Sigmoid colon (tissue), 4 donors: ENCODE results near the gene CEL.

Experiments used
- EP300 ChIP-seq, 4 donors: sonication (generic); formaldehyde crosslinking; IDR thresholded peaks; one replicate each; pipeline ENCODE4 v1.6.1; 2017; ENCODE audit warnings: antibody characterized with exemption in 4 of 4
- POLR2A ChIP-seq, 2 donors: fragments of 450-650 bp; IDR thresholded peaks; one replicate each; pipeline ENCODE4 v1.6.1; 2016; ENCODE audit warnings: antibody characterized with exemption in 2 of 2, mild to moderate bottlenecking in 2 of 2, moderate library complexity in 2 of 2
- POLR2AphosphoS5 ChIP-seq, 4 donors: sonication (generic); formaldehyde crosslinking; IDR thresholded peaks; one replicate each; pipeline ENCODE4 v1.6.1; 2017; ENCODE audit warnings: antibody characterized with exemption in 4 of 4
- TF ChIP-seq, protein P1 (sequence below), 4 experiments: fragments of 450-650 bp in 3 of 4; fragments of 200-600 bp in 1 of 4; IDR thresholded peaks; one replicate each; pipeline ENCODE4 v1.5.1; 2016 to 2019; ENCODE audit warnings: antibody characterized with exemption in 4 of 4, mild to moderate bottlenecking in 3 of 4, moderate library complexity in 2 of 4

DNA sequence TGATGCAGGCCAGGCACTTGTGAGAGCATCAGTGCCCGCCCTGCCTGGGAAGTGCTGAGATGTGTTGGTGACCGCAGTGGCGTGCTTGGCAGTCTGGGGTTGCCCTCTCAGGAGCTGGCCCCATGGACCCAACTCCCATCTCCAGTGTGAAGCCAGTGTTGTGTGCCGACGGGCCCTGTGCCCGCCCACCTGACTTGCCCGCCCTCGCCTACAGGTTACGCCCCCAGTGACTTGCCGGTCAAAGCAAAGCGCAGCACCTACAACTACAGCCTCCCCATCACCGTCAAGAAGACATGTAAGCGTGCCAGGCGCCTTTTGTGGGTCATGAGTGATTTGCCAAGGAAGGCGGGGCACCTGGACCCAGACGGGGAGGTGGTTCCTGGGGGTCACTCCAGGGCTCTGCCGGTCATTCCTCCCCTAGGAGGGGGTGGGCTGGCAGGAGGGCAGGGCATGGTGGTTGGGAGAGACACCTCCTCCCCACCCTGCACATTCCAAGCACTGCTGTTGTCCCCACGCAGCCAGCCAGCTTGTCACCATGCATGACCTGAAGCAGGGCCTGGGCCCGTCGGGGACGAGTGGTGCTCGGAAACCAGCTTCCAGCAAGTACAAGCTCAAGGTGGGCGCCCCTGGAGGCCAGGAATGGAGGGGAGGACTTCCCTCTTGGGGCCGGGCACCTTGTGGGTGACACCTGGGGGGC is 7.4 kb upstream of the CEL start:
- TF ChIP-seq, protein P1, sequence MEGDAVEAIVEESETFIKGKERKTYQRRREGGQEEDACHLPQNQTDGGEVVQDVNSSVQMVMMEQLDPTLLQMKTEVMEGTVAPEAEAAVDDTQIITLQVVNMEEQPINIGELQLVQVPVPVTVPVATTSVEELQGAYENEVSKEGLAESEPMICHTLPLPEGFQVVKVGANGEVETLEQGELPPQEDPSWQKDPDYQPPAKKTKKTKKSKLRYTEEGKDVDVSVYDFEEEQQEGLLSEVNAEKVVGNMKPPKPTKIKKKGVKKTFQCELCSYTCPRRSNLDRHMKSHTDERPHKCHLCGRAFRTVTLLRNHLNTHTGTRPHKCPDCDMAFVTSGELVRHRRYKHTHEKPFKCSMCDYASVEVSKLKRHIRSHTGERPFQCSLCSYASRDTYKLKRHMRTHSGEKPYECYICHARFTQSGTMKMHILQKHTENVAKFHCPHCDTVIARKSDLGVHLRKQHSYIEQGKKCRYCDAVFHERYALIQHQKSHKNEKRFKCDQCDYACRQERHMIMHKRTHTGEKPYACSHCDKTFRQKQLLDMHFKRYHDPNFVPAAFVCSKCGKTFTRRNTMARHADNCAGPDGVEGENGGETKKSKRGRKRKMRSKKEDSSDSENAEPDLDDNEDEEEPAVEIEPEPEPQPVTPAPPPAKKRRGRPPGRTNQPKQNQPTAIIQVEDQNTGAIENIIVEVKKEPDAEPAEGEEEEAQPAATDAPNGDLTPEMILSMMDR (IDR thresholded peaks at IDR 0.05), result no peak
- TF ChIP-seq EP300 (IDR thresholded peaks at IDR 0.05), result no peak
- TF ChIP-seq POLR2A (IDR thresholded peaks at IDR 0.05), result no peak
- TF ChIP-seq POLR2AphosphoS5 (IDR thresholded peaks at IDR 0.05), result no peak
